Fibroblast of peridontal ligament (primary cell): Measurements from ENCODE around the gene ARMH3.
"Not testable (repeated sequence)": the region's sequence is repeated elsewhere in the genome, so short reads cannot be mapped to it uniquely, and the experiment has no call there.

ENCODE experiments used
- DNase-seq: peaks from one replicate; pipeline ENCODE4 v3.0.0-alpha.2; 2010; ENCODE audit errors: extremely low read depth

The ARMH3 gene

DNA sequence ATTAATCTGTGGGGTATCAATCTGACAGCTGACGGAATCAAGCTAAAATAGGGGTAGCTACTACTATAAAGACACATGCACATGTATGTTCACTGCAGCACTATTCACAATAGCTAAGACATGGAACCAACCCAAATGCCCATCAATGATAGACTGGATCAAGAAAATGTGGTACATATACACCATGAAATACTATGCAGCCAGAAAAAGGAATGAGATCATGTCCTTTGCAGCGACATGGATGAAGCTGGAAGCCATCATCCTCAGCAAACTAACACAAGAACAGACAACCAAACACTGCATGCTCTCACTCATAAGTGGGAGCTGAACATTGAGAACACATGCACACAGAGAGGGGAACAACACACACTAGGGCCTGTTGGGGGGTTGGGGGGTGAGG lies 75.3 kb downstream of the ARMH3 start:
- DNase-seq, result not testable (repeated sequence)

DNA sequence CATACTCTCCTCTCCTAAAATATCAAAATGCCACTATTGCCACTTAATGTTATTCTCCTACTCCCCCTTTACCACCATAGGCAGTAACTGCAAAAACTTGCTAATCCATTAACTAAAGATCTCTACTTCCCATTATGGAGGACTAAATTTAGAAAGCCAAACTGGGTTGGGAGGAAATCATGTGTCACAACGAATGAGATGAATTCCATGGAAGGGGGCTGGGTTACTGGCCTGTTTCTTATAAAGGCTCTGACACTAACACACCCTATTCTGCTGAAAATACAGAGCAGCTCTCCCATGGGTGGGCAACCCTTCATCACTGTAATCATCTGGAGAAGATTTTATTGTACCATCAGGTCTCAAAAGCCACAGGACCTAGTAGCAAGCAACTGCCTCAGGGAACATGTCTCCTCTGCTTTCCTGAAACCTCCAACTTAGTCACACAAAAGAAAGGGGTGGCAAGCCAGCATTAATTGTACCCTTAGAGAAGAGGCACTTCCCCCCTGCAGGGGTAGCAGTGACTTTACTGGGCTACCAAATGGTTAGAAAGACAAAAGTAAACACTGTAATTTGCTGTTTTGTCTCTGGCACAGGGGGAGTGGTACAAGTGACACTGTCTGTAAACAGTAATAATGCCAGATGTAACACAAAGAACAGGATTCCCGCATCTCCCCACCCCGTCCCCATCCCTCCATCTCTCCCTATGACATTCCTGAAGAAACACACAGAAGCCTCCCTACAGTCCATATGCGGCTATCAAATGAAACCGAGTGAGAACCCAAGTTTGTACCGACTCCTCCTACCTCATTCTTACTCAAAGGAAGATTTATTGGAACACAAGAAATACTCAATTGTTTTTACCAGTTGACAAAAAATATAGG lies 81.6 kb downstream of the ARMH3 start:
- peak; percentile 45 for DNase-seq

DNA sequence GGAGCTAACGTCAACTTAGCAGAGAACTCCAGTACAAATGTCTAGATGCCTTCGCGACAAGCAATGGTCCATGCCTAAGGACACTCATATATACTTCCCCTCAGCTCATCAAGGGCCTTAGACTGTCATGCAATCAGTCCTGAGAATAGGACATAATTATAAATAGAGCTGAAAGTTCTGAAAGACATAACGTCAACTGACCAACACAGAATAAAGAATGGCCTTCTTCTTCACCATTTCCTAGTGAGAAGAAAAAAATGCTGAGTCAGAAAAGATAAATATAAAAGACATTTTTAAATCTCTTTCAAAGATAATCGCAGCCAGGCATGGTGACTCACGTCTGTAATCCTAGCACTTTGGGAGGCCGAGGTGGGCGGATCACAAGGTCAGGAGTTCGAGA lies 83.2 kb downstream of the ARMH3 start:
- DNase-seq, result no peak

DNA sequence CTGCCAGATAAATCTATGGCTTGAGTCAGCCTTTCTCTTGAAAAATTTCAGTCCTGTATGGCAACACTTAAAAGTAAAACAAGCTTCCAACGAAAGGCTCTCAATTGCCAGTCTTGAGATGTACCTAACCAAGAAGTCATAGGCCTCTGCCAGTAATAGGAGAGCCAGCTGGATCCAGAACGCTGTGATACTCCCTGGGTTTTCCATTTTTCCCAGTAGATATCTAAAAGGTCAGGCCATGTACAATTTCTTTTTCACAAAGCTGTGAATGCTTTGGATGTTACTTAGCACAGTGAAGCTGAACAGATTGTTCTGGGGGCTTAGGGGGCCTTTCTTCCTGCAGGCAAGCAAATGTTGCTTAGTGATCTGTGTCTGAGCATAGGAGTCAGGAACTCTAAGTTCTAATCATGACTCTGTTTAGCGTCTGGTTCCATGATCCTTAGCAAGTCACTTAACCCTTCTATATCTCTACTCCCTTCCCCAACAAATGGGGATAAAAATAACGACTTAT lies 86.5 kb downstream of the ARMH3 start:
- no peak for DNase-seq

DNA sequence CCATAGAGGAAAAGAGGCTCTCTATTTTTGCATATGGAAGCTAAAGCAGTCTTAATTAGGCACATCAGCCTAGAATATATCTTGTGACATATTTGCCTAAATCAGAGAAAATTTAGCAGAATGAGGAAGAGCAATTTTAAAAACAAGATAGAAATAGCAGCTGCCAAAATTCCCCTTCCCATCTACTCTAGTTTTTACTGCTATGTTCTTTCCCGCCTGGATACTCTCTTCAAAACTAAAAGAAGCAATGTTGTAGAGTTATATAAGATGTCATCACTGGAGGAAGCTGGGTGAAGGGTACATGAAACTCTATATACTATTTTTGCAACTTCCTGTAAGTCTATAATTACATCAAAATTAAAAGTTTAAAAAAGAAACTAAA lies 87.0 kb downstream of the ARMH3 start:
- no peak for DNase-seq

DNA sequence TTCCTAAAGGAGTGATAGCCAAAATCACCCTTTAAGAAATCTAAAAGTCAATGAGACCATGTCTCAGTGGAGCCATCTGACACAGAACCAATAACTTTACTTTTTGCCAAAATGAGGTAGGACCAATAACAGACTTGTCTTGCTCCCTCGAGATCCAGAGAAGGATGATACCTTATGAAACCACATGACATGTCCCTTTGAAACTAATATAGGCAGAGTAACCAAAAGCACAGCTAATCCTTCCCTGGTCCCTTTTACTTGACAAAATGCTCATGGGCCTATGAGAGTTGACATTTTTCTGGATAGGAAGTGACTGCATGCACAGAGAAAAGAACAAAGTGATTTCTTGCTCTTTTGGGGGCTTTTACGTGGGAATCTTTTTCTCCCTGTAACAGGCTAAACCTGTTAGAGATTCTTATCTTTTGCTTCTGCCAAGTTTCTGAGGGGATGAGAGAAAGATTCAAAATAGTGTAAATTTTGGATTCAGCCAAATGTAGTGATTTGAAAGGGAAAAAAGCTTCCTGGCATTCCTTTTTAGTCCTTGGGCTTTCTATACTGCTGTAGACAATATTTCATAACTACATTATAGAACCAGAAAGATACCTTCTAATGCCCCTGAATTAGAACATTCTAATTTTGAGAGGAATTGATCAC lies 87.6 kb downstream of the ARMH3 start:
- DNase-seq, result no peak

DNA sequence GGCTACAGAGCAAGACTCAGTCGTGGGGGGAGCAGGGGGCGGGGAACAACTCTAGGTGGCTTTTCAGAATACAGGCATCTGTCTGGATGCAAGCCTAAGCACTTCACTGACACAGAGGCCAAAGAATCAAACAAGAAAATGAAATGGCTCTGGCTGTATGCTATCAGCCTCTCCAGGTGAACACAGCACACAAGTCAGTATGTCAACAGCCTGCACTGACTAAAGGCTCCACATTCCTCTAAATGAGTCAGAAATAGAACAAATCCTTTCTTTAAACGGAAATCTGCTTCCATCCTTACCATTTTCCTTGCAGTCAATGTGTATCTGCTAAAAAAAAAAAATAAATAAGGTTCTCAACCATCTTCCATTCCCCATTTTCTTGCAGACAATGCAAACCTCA lies 88.3 kb downstream of the ARMH3 start:
- no peak for DNase-seq

DNA sequence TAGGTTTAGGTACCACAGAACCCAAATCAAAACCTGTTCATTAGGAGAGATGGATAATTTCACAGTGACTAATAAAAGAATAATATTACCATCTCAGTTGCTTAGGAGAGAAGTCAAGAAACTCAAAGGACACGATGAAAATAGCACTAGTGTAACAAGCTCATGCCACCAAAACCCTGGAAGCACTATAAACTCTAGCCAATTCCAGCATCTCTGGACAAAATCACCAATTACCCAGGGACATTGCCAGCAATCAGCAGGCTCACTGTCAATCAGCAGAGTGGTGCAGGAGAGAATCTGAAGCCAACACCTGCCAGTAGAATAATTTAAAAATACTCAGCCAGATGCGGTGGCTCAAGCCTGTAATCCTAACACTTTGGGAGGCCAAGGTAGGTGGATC lies 88.9 kb downstream of the ARMH3 start:
- no peak for DNase-seq

DNA sequence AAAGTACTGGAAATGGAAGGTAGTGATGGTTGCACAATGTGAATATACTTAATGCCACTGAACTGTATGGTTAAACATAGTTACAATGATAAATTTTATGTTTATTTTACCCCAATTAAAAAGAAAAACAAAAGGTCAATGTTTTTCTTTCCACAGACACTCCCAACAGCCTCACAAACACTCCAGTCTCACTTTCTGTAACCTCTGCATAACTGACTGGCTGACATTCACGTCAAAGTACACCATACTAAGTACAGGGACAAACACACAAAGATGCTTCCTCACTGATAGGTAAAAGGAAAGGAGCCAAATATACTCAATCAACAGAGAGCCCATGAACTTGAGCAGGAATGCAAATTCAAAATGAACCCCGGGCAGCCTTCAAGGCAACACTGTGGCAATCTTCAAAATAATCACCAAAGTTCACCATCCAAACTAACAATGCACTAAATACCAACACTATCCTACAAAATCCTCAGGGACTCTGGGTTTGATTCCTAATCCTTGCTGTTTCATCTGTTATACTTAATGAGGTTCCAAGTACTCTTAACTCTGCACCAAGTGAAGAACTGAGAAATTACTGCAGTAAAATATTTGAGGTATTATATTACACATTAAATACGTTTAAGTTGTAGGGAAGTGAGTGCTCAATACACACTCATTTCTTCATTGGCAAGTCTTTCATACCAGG lies 90.8 kb downstream of the ARMH3 start:
- peak; percentile 15 for DNase-seq

DNA sequence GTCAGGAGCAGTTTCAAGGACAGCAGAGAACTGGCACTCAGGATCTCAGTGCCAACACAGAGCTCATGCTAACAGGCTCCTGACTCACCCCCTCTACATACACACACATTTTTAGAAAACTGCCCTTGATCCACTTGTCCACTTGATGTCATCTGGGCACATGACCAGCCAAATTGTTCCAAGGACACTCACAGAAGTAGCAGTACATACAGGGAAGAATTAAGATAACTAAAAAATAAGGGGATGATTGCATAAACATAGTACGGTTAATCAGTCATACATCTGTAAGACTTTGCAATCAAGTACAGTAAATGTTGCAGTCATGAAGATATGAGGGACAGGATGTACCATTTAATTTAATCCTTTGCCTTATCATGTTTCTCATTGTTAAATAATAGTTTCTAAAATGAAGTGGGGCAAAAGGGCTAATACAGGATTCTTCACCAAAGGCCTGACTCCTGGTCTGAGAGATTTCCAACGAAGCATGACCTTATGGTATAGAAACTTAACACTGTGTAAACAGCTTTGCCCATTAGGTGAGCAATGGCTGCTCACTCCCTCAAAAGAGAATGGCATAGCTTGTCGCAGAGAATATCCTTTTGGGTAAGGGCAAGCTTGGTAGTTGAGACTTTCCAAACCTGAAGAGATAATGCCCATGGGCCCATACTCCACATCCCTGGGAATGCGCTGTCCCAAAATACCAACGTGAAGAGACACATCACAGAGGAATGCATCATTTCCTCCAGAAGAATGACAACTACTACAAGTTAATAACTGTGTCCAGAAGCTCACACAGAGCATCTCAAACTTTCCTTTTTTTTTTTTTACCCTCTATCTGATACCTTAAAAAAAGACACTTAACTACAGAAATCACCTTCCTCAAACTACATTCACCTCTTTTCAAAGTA lies 94.1 kb downstream of the ARMH3 start:
- DNase-seq, result peak; percentile 59

DNA sequence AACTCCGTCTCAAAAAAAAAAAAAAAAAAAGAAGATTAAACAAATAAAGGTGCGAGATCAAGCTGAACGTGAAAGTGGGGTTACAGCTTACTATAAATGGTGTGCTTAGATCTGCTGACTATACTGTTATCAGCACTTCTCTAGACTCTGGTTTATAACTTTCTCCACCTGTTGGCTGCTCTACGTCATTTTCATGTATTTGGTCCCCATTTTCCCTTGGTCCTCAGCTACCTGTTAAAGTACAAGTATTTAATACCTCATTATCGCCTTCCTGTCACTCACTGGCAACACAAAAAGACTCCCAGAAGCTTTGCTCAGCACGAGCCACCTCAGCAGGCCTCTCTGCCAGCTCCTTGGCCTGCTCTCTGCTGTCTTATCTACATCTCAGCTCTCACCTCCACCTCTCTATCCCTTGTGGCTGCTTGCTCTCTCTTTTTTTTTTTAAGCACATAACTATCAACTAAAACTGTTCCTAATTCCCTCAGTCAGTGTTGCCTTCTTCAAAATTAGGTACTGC lies 95.0 kb downstream of the ARMH3 start:
- no peak for DNase-seq

DNA sequence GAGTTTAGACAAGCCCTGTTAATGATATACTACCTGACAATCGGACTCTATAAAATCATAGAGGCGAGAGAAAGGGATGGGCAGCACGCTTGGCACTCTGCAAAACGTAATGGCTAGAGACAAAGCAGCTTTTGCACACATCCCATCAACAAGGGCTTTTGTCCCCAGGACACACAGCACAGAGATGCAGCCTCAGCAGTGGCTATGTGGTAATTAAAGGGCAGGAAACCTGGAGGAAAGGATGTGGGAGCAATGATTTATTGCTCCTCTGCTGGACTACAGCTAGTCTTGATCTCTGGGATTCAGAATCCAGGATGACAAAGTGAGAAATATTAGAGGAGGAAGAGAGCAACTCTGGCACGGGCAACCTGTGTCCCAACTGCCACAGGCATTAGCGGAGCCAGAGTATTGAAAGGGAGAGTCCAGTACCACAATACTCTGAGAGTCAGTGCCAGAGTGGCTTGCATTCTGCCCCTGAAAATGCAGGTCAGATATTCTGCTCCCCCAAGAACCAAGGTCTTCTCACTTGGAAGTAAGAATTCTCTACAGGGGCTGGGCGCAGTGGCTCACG lies 96.5 kb downstream of the ARMH3 start:
- no peak for DNase-seq

DNA sequence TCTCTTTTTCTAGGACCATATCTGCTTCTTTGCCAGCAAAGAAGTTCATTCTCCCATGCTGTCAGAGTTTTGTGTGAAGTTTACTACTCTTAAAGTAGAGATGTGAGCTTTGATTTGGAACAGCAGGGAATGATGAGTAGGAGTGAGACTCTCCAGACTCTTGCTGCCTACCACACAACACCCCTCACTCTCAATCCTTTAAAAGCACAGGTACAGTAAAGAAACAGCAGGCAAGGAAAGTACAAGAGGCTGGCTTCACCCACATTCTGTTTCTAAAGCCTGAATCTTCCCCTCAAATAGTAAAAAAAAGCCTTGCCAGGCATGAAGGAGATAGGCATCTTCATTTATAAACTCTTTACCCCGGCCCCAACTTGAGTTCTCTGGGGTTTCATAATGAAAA lies 97.3 kb downstream of the ARMH3 start:
- no peak for DNase-seq

DNA sequence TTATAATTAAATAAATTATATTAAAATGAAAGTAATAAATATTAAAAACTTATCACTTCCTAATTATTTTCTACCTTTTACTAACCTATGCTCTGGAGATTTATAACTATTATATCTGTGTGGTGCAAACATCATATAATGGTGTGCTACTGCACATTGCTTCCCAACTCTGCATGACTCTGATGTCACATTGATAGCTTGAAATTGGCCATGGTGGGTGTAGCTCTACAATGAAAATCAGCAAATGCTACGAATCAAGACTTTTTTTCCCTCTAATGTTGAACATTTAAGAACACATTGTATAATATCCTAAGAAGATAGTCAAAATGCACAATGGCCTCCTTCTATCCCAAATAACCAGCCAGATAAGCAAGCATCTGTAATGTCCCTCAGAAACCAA lies 99.1 kb downstream of the ARMH3 start:
- DNase-seq, result no peak

DNA sequence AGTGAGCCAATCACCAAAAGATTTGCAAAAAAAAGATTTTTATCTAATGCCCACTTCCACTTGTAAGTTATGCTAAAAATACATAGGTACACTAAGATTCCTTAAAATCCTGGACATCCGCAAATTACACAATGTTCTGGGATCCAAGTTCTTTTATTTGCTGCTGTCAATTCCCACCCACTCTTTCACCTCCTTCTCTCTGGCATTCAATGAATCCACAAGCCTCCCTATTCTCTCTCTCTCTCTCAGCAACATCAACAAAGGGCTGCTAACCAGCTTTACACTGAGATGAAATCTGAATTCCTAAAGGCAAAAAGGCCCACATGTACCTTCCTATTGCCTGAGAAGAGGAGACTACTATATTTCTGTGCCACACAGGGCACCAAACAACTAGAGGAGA lies 99.9 kb downstream of the ARMH3 start:
- DNase-seq, result no peak

DNA sequence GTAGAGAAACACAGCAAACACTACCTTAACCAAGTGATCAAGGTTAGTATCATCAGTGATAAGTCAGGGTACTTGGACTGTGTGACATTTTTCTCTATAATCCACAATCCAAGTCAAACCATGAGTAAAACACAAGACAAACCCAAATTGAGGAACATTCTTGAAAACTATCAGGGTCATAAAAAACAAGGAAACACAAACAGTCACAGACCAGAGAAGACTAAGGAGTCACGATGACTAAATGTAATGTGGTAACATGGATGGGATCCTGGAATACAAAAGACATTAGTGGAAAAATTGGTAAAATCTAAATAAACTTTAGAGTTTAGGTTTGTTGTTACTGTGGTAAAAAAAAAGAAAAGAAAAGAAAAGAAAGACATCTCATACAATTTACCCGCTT lies 103.8 kb downstream of the ARMH3 start:
- DNase-seq, result peak; percentile 51

DNA sequence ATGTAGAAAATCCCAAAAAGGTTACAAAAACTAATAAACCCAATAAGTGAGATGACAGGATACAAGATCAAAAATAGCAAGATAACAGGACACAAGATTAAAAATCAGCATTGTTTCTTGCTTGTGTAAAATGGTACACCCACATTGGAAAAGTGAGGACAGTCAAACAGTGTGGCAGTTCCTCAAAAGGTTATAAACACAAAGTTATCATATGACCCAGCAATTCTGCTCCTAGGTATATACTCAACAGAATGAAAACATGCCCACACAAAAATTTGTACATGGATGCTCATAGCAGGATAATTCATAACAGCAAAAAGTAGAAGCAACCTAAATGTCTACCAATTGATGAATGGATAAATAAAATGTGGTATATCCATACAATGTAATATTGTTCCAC lies 105.8 kb downstream of the ARMH3 start:
- DNase-seq, result no peak

DNA sequence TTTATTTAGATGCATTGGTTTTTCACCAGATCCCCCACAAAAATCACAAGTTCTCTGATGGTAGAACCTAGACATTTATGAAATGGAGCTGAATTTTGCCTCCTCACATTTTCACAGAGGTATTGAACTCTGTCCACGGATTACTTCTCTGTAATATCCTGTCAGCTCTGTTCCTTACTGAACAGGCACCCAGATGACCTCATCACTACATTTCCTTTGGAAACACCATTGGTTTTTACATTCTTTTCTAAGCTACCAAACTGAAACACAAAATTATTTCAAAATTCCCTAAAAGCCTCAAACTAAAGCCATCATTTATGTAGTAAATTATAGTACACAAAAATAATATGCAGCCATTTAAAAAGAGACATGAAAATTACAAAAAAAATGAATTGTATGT lies 114.1 kb downstream of the ARMH3 start:
- peak; percentile 73 for DNase-seq

DNA sequence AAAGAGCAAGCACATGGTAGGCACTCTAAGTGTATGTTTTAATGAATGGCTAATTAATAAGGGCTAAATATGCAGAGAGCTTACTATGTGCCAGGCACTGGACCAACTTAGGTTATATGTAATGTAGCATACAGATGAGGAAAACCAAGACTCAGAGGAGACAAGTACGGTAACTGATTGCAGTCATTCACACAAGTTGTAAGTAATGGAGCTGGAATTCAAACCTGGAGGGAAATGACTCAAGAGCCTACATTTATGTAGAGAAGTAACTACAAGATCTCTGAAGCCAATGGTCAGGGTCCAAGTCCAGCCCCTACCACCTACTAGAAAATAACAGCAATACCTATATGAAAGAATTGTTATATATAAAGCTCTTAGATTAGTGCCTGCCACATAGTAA lies 115.1 kb downstream of the ARMH3 start:
- peak; percentile 38 for DNase-seq

DNA sequence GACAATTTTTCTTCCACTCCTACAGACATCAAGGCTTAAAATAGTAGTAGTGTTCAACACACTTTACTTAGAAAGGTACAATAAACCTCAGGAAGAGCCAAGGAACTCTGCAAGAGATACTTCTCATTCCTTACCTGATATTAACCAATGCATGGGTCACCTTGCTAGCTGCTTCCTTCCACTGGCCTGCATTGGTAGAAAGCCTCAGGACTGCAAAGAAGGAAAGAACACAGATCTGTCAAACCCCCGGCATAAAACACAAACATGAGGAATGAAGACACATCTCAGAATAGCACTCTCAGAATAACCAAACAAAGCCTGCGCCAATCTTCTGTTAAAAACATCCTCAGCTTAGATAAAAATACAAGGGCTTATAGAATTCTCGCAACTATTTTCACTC lies 116.2 kb downstream of the ARMH3 start:
- peak; percentile 14 for DNase-seq
